WTC11 (cell line): ENCODE measurements around the gene GPATCH2. TPM values are rescaled to one million over a fixed set of nuclear protein-coding genes. Genes with fewer than 3 reads are reported as not detected.

Experiments
- ATAC-seq: fragments of 200-7000 bp; cut with Tn5 transposase; 2 replicates; pipeline ENCODE4 v1.10.0; 2021; ENCODE audit warnings: mild to moderate bottlenecking, moderate library complexity
- CTCF ChIA-PET: fragments of 300-600 bp; sonication (Branson Sonifier 250); formaldehyde crosslinking; loops from one replicate; lab custom pipeline; 2021; ENCODE audit warnings: antibody characterized with exemption; lab: Charles Lee
- POLR2A ChIA-PET: fragments of 350-600 bp; sonication (Branson Sonifier 250); formaldehyde crosslinking; loops from one replicate; lab custom pipeline; 2021; ENCODE audit warnings: antibody characterized with exemption; lab: Charles Lee
- DNase-seq: peaks from one replicate; pipeline ENCODE4 v3.0.0; 2021; ENCODE audit warnings: low spot score
- H3K27ac Mint-ChIP-seq: 2 replicates; pipeline ENCODE4 v1.8.0; 2021; ENCODE audit warnings: mixed read lengths
- H3K27me3 Mint-ChIP-seq: 2 replicates; pipeline ENCODE4 v1.8.0; 2021; ENCODE audit warnings: low read depth, mild to moderate bottlenecking, moderate library complexity, mixed read lengths
- H3K36me3 Mint-ChIP-seq: 2 replicates; pipeline ENCODE4 v1.8.0; 2021; ENCODE audit warnings: mixed read lengths
- H3K4me1 Mint-ChIP-seq: 2 replicates; pipeline ENCODE4 v1.8.0; 2022; ENCODE audit warnings: mixed read lengths
- H3K4me3 Mint-ChIP-seq: 2 replicates; pipeline ENCODE4 v1.8.0; 2021; ENCODE audit warnings: mild to moderate bottlenecking, moderate library complexity, mixed read lengths
- H3K9me3 Mint-ChIP-seq: 2 replicates; pipeline ENCODE4 v1.8.0; 2021; ENCODE audit warnings: mixed read lengths
- E2F1 ChIP-seq: sonication (generic); formaldehyde crosslinking; IDR thresholded peaks from 2 replicates; pipeline ENCODE4 v1.8.0; 2022; ENCODE audit warnings: mild to moderate bottlenecking, missing genetic modification reagents
- ESRRA ChIP-seq: sonication (generic); formaldehyde crosslinking; IDR thresholded peaks from 2 replicates; pipeline ENCODE4 v1.8.1; 2022; ENCODE audit warnings: mild to moderate bottlenecking, missing genetic modification reagents, borderline replicate concordance
- FOXK1 ChIP-seq: sonication (generic); formaldehyde crosslinking; IDR thresholded peaks from 2 replicates; pipeline ENCODE4 v1.8.0; 2022; ENCODE audit warnings: mild to moderate bottlenecking, moderate library complexity, missing genetic modification reagents
- HMGA2 ChIP-seq: fragments of 250-450 bp; sonication (Bioruptor Pico); IDR thresholded peaks from 2 replicates; pipeline ENCODE4 v1.4.0; 2021; ENCODE audit warnings: mild to moderate bottlenecking, moderate library complexity
- KAT7 ChIP-seq: sonication (generic); formaldehyde crosslinking; IDR thresholded peaks from 2 replicates; pipeline ENCODE4 v1.8.1; 2023; ENCODE audit warnings: missing genetic modification reagents, mild to moderate bottlenecking, borderline replicate concordance
- NFATC4 ChIP-seq: fragments of 250-450 bp; sonication (Bioruptor Pico); IDR thresholded peaks from 2 replicates; pipeline ENCODE4 v1.9.0; 2021; ENCODE audit warnings: mild to moderate bottlenecking
- SOX15 ChIP-seq: fragments of 250-450 bp; sonication (Bioruptor Pico); IDR thresholded peaks from 2 replicates; pipeline ENCODE4 v1.9.0; 2021; ENCODE audit warnings: mild to moderate bottlenecking
- STAT6 ChIP-seq: sonication (generic); formaldehyde crosslinking; conservative IDR thresholded peaks from 2 replicates; pipeline ENCODE4 v1.8.1; 2023; ENCODE audit warnings: mild to moderate bottlenecking, low read depth, missing genetic modification reagents, moderate library complexity
- USF1 ChIP-seq: sonication (generic); formaldehyde crosslinking; IDR thresholded peaks from 2 replicates; pipeline ENCODE4 v1.8.0; 2022; ENCODE audit warnings: mild to moderate bottlenecking, missing genetic modification reagents
- ZNF138 ChIP-seq: sonication (generic); formaldehyde crosslinking; conservative IDR thresholded peaks from 2 replicates; pipeline ENCODE4 v1.8.1; 2022; ENCODE audit warnings: mild to moderate bottlenecking, moderate library complexity, missing genetic modification reagents
- total RNA-seq: library from RNA; stranded (reverse); gene quantifications from 3 replicates; pipeline ENCODE4 v1.2.3, GENCODE V29; 2021
- TF ChIP-seq, protein P1 (sequence below): fragments of 250-450 bp; sonication (Bioruptor Pico); IDR thresholded peaks from 2 replicates; pipeline ENCODE4 v1.9.0; 2021; ENCODE audit warnings: mild to moderate bottlenecking
- TF ChIP-seq, protein P2 (sequence below): sonication (generic); formaldehyde crosslinking; conservative IDR thresholded peaks from 2 replicates; pipeline ENCODE4 v1.8.1; 2022; ENCODE audit warnings: mild to moderate bottlenecking, missing genetic modification reagents
- TF ChIP-seq, protein P3 (sequence below): sonication (generic); formaldehyde crosslinking; IDR thresholded peaks from 2 replicates; pipeline ENCODE4 v1.8.0; 2023; ENCODE audit warnings: mild to moderate bottlenecking, missing genetic modification reagents

Gene GPATCH2
- total RNA-seq, 1 experiment from 2014 or later: 11.5 TPM

- TF ChIP-seq KAT7 (CRISPR knock-in tag) (no peak), FOXK1 (CRISPR knock-in tag) (no peak), SOX15 (CRISPR knock-in tag) (no peak), NFATC4 (CRISPR knock-in tag) (no peak), E2F1 (CRISPR knock-in tag) (no peak), HMGA2 (CRISPR knock-in tag) (no peak)
- TF ChIP-seq, protein P1, sequence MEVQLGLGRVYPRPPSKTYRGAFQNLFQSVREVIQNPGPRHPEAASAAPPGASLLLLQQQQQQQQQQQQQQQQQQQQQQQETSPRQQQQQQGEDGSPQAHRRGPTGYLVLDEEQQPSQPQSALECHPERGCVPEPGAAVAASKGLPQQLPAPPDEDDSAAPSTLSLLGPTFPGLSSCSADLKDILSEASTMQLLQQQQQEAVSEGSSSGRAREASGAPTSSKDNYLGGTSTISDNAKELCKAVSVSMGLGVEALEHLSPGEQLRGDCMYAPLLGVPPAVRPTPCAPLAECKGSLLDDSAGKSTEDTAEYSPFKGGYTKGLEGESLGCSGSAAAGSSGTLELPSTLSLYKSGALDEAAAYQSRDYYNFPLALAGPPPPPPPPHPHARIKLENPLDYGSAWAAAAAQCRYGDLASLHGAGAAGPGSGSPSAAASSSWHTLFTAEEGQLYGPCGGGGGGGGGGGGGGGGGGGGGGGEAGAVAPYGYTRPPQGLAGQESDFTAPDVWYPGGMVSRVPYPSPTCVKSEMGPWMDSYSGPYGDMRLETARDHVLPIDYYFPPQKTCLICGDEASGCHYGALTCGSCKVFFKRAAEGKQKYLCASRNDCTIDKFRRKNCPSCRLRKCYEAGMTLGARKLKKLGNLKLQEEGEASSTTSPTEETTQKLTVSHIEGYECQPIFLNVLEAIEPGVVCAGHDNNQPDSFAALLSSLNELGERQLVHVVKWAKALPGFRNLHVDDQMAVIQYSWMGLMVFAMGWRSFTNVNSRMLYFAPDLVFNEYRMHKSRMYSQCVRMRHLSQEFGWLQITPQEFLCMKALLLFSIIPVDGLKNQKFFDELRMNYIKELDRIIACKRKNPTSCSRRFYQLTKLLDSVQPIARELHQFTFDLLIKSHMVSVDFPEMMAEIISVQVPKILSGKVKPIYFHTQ: no peak
- TF ChIP-seq, protein P2, sequence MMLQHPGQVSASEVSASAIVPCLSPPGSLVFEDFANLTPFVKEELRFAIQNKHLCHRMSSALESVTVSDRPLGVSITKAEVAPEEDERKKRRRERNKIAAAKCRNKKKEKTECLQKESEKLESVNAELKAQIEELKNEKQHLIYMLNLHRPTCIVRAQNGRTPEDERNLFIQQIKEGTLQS (CRISPR knock-in tag): no peak
These were observed 62.7 kb downstream of the GPATCH2 start (continued) for GRCh38 chr1:217568200-217568599.

DNA sequence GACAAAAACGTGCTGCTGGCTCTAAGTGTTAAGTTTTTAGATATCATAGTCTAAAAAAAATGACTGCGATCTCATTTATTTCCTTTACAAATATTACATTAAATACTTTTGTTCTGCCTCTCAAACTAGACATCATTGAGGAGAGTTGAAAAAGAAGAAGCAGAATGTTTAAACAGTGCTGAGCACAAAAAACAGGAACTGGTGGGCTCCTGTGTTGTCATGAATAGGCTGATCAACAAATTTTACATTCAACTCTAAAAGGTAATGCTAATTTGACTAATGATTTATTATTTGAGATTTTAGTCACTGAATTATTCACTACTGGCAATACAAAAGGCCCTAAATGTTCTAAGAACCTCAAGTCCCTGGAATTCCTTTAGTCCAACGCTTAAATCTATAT is 66.1 kb downstream of the GPATCH2 start:
- H3K27ac Mint-ChIP-seq: no peak overlapping the region
- H3K27me3 Mint-ChIP-seq: no peaks in the 10 kb centered on the region
- ChIA-PET POLR2A (no interaction called here), CTCF (no interaction called here)
- no peaks in the 10 kb centered on the region for H3K36me3 Mint-ChIP-seq
- no peak for DNase-seq
- H3K4me3 Mint-ChIP-seq: no peak overlapping the region
- H3K4me1 Mint-ChIP-seq: peaks cover 9% of the 10 kb centered on the region
- H3K9me3 Mint-ChIP-seq: no peaks in the 10 kb centered on the region
- no peak for ATAC-seq
- TF ChIP-seq NFATC4 (CRISPR knock-in tag): no peak
- no peak for TF ChIP-seq ESRRA (CRISPR knock-in tag)
- TF ChIP-seq ZNF138 (CRISPR knock-in tag): no peak
- TF ChIP-seq, protein P3, sequence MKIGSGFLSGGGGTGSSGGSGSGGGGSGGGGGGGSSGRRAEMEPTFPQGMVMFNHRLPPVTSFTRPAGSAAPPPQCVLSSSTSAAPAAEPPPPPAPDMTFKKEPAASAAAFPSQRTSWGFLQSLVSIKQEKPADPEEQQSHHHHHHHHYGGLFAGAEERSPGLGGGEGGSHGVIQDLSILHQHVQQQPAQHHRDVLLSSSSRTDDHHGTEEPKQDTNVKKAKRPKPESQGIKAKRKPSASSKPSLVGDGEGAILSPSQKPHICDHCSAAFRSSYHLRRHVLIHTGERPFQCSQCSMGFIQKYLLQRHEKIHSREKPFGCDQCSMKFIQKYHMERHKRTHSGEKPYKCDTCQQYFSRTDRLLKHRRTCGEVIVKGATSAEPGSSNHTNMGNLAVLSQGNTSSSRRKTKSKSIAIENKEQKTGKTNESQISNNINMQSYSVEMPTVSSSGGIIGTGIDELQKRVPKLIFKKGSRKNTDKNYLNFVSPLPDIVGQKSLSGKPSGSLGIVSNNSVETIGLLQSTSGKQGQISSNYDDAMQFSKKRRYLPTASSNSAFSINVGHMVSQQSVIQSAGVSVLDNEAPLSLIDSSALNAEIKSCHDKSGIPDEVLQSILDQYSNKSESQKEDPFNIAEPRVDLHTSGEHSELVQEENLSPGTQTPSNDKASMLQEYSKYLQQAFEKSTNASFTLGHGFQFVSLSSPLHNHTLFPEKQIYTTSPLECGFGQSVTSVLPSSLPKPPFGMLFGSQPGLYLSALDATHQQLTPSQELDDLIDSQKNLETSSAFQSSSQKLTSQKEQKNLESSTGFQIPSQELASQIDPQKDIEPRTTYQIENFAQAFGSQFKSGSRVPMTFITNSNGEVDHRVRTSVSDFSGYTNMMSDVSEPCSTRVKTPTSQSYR (CRISPR knock-in tag): no peak
- TF ChIP-seq, all 79 proteins: peak for 0

GRCh38 chr1:217564207-217564606 is 66.7 kb downstream of the GPATCH2 start:
- no peaks in the 10 kb centered on the region for H3K36me3 Mint-ChIP-seq
- no peak for DNase-seq
- H3K4me3 Mint-ChIP-seq: no peak overlapping the region
- no peaks in the 10 kb centered on the region for H3K9me3 Mint-ChIP-seq
- H3K27ac Mint-ChIP-seq: peak overlapping the region; percentile 1; the same call in 1 of the 2 replicates
- peaks cover 9% of the 10 kb centered on the region for H3K4me1 Mint-ChIP-seq
- no peak for ATAC-seq
- H3K27me3 Mint-ChIP-seq: no peaks in the 10 kb centered on the region
- CTCF ChIA-PET: no interaction called here
- TF ChIP-seq USF1 (CRISPR knock-in tag): no peak
- POLR2A ChIA-PET: no interaction called here

DNA sequence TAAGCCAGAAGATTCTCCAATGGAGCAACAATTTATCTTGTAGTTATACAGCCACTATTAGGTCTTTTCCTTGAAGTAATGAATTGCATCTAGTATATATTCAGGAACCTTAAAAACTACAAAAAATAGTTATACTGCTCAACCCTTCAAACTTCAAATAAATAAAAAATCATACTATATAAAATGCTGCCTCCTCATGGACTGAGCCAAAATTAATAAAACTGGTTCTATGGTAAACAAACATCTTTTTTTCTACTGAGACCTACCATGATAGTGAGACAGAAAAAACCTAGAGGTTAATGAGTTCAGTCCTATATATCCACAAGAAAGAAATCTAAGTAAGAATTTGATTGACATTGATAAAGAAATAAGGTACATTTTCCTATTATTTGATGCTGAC is 67.7 kb downstream of the GPATCH2 start:
- Mint-ChIP-seq H3K4me3 (no peak overlapping the region), H3K27me3 (no peaks in the 10 kb centered on the region), H3K4me1 (peaks cover 9% of the 10 kb centered on the region), H3K36me3 (no peaks in the 10 kb centered on the region), H3K27ac (no peak overlapping the region), H3K9me3 (no peaks in the 10 kb centered on the region)
- ATAC-seq (no peak), DNase-seq (no peak)
- no peak for TF ChIP-seq STAT6 (CRISPR knock-in tag)
- POLR2A ChIA-PET: interaction anchor here (0.6 kb wide), 1 partner anchor 369 kb away, joined by 3 read pairs; no protein-coding TSS in a partner anchor
- CTCF ChIA-PET: no interaction called here
